Activated CD8-positive, alpha-beta memory T cell treated with anti-CD3 and anti-CD28 coated beads, Interleukin-2, amount 50 U/mL, for 24 hours (primary cell): ENCODE results near the gene HRG.
"Not testable (repeated sequence)": the region's sequence is repeated elsewhere in the genome, so short reads cannot be mapped to it uniquely, and the experiment has no call there.

Source experiments
- DNase-seq: peaks from one replicate; pipeline ENCODE4 v3.0.0-alpha.2; 2020; ENCODE audit errors: extremely low read depth

The HRG gene

GRCh38 chr3:186665625-186666188 lies at the start of gene HRG:
Gene HRG, plus strand, starts transcription at chr3:186666014. Its CDS starts 18 bp downstream, at chr3:186666032.
- no peak for DNase-seq

- no peak for DNase-seq
Observed at GRCh38 chr3:186616299-186616617, 49.6 kb upstream of the HRG start.

- DNase-seq: peak; percentile 75
Observed at GRCh38 chr3:186617036-186617946, 48.5 kb upstream of the HRG start.

- DNase-seq: no peak
Observed at GRCh38 chr3:186618318-186618938, 47.4 kb upstream of the HRG start.

- no peak for DNase-seq
Observed at GRCh38 chr3:186619787-186620212, 46.0 kb upstream of the HRG start.

GRCh38 chr3:186620213-186621092 lies 45.4 kb upstream of the HRG start:
- no peak for DNase-seq

GRCh38 chr3:186621894-186622650 lies 43.7 kb upstream of the HRG start:
- no peak for DNase-seq

- DNase-seq: no peak
Observed at GRCh38 chr3:186622651-186623310, 43.0 kb upstream of the HRG start.

GRCh38 chr3:186624598-186624997 lies 41.2 kb upstream of the HRG start:
- no peak for DNase-seq

- no peak for DNase-seq
Observed at GRCh38 chr3:186625600-186626042, 40.2 kb upstream of the HRG start.

GRCh38 chr3:186626254-186626847 lies 39.5 kb upstream of the HRG start:
- DNase-seq: no peak

GRCh38 chr3:186627852-186628414 lies 37.9 kb upstream of the HRG start:
- no peak for DNase-seq

- no peak for DNase-seq
Observed at GRCh38 chr3:186628756-186629155, 37.1 kb upstream of the HRG start.

GRCh38 chr3:186630950-186631641 lies 34.7 kb upstream of the HRG start:
- no peak for DNase-seq

- DNase-seq: no peak
Observed at GRCh38 chr3:186633481-186633880, 32.3 kb upstream of the HRG start.

GRCh38 chr3:186634207-186634606 lies 31.6 kb upstream of the HRG start:
- not testable (repeated sequence) for DNase-seq

GRCh38 chr3:186635532-186635931 lies 30.3 kb upstream of the HRG start:
- DNase-seq: no peak

- no peak for DNase-seq
Observed at GRCh38 chr3:186636536-186636935, 29.3 kb upstream of the HRG start.

GRCh38 chr3:186637686-186638085 lies 28.1 kb upstream of the HRG start:
- no peak for DNase-seq
